Esophagus muscularis mucosa (tissue), 3 donors: Measurements from ENCODE around the gene SLX4IP.

Source experiments
- CTCF ChIP-seq, 3 experiments: fragments of 200-600 bp in 2 of 3; fragments of 450-650 bp in 1 of 3; sonication (generic) in 2 of 3; IDR thresholded peaks; one replicate each; pipeline ENCODE4 v1.5.1; 2017 to 2019; ENCODE audit warnings: antibody characterized with exemption in 3 of 3, mild to moderate bottlenecking in 2 of 3, moderate library complexity in 1 of 3
- POLR2A ChIP-seq: fragments of 450-650 bp; IDR thresholded peaks from one replicate; pipeline ENCODE4 v1.6.1; 2017; ENCODE audit warnings: antibody characterized with exemption, moderate library complexity, mild to moderate bottlenecking, low read depth
- POLR2AphosphoS5 ChIP-seq, 2 donors: sonication (generic); formaldehyde crosslinking; IDR thresholded peaks; one replicate each; pipeline ENCODE4 v1.6.1; 2017; ENCODE audit warnings: antibody characterized with exemption in 2 of 2

GRCh38 chr20:10470276-10470675, 35.2 kb downstream of the SLX4IP start:
- no peak for TF ChIP-seq CTCF (IDR thresholded peaks at IDR 0.05)
- no peak for TF ChIP-seq POLR2AphosphoS5 (IDR thresholded peaks at IDR 0.05)
- TF ChIP-seq POLR2A = no peak
